HG03439 (cell line): ENCODE results near the gene SBF1.

Experiments
- ATAC-seq: cut with Tn5 transposase; IDR thresholded peaks from one replicate; pipeline ENCODE4 v1.9.1; 2021; ENCODE audit warnings: mild to moderate bottlenecking, moderate library complexity; ENCODE audit not compliant: unreplicated experiment

Gene SBF1

GRCh38 chr22:50506611-50507420 is 32.0 kb upstream of the SBF1 start:
- peak; percentile 5 for ATAC-seq

DNA sequence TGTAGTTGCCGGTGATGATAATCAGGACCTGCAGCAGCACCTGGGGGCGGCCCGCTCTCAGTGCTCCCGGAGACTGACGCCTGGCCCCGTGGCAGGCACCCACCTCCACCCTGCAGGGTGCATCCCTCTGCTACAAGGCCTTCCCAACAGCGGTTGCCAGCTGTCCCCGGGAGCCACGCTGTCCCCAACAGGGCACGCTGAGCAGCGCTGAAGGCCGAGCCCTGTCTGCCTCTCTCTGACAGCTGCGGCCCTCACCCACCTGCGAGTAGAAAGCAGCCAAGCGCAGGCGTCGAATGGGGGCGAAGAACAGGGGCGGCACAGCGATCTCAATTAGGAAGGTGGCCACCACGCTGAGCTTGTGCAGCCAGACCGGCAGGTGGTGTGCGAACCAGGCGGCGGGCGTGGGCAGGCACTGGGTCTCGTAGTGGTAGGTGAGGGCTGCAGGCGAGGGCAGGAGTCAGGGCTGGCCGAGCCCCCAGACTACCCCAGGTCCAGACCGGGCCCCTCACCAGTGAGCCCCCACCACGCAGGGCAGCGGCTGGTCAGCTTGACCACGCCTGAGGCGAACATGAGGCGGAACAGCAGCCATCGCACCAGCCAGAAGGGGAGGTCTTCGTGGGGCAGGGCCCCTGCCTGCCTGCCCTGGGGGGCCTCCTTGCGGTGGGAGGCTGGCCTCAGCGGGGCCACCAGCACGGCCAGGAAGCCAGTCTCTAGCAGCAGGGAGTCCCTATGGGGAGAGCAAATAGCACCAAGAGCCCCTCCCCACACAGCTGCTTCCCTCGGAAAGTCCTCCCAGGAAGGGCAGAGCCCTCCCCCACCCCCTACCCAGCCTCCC is 31.2 kb upstream of the SBF1 start:
- no peak for ATAC-seq

DNA sequence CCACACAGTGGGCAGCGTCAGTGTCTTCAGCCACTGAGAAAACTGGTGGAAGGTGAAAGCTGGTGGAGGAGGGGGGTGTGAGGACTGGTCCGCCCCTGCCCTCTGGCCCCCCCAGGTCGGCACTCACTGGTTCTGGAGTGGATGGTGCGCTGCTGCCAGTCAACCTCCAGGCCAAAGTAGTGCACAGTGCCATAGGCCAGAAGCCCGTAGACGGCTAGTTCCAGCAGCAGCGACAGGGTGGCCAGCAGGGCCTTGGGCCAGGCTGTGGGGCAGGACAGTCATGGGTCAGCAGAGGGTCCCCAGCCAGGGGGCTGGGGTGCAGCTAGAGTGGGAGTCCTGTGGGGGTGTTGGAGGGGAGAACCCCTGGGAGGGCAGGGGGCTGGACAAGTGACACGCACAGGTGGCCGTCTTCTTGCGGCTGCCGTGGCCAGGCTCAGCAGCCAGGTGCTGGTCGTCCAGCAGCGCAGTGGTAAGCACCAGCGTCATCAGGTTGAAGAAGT is 30.5 kb upstream of the SBF1 start:
- no peak for ATAC-seq

GRCh38 chr22:50504369-50505211 is 29.8 kb upstream of the SBF1 start:
- ATAC-seq, result no peak

GRCh38 chr22:50503475-50504145 is 28.8 kb upstream of the SBF1 start:
- no peak for ATAC-seq

GRCh38 chr22:50502628-50503474 is 28.0 kb upstream of the SBF1 start:
- ATAC-seq, result no peak

DNA sequence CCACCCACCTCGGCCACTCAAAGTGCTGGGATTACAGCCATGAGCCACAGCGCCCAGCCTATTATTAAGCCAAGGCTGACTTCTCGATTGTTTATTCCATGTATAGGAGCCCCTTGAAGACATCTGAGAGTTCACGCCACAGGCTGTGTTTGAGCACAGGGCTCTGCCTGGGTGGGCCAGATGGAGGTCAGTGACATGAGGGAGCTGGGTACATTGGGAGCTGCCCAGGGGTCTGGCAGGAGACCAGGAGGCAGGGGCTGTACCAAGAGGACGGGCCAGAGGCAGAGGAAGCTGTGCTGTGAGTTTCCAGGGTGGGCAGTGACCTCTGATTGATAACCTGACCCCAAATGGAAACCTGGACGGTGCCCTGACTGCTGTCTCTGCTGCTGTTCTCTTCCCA is 27.3 kb upstream of the SBF1 start:
- no peak for ATAC-seq

GRCh38 chr22:50500452-50500851 is 25.6 kb upstream of the SBF1 start:
- ATAC-seq, result no peak

DNA sequence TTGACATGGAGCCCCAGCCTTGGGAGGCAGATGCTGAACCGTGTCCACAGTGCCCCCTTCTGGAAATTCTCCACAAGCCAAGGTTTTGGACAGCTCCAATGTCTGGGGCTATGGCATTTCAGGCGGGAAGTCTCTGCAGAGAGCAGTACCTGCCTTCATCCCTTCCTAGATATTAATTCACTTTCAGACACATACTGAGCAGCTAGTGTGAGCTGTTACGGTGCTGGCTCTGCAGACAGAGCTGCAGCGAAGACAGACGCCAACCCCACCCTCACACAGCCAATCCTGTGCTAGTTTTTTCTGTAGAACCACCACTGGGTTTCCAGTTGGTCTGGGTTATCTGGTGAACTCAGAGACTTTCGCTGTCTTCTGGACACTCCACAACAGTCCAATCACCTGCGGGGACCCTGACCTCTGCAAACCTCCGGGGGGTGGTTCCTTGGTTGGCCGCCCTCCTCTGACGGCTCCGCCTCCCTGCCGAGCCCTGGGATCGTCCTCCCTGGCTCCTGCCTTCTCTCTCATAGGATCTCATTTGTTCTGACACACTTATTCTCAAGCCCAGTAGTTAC is 23.6 kb upstream of the SBF1 start:
- no peak for ATAC-seq

GRCh38 chr22:50497093-50497492 is 22.3 kb upstream of the SBF1 start:
- ATAC-seq, result no peak

DNA sequence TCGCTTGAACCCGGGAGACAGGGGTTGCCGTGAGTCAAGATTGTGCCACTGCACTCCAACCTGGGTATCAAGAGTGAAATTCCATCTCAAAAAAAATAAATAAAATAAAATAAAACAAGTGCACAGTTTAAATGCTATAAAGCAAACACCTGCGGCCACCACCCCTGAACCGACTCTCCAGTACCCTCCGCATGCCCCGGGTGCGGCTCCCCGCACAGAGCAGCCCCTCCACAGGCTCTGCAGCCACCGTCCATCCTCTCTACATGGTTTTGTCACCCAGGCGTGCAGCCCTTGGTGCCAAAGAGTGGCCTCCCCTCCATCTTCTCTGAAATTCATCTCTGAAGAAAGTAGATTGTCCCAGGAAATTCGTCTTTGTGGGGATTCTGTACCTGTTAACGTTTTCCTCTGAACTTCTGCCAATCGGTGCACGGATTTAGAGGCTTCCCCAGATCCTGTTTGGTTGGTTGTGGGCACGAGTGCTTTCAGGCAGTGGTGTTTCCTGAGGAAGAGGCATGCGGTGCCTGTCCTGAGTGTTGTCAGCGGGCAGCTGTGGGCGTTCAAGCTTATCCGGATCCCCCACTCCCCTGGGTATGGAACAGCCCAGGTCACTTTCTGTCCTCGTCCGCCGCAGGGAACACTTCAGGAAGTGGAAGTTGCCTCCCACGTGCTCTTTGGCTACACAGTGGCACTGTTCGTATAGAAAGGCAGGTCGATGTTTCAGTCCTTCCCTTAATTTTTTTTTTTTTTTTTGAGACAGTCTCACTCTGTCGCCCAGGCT is 15.9 kb upstream of the SBF1 start:
- ATAC-seq, result no peak

GRCh38 chr22:50489363-50490243 is 14.8 kb upstream of the SBF1 start:
- ATAC-seq, result no peak

- ATAC-seq, result no peak
These were observed 14.1 kb upstream of the SBF1 start for GRCh38 chr22:50488886-50489285.

DNA sequence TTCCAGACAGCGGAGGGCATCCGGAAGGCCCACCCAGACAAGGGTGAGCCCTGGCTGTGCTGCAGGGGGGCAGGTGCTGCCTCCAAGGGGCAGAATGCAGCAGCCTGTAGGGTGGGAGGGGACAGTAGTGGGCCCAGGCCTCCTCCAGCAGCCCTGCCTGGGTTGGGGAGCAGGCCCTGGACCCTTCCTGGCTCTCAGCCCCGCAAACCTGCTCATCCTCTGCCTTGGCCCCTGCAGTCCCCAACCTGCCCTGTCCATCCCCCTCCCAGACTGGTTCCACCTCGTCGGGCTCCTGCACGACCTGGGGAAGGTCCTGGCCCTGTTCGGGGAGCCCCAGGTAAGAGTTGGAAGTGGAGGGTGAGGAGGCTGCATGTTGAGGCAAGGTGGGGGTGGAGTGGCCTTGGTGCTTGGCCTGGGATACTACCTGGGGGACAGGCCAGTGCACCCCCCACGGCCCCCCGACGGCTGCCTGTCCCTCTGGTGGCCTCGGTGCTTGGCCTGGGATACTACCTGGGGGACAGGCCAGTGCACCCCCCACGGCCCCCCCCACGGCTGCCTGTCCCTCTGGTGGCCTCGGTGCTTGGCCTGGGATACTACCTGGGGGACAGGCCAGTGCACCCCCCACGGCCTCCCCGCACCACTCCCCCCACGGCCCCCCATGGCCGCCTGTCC is 13.3 kb upstream of the SBF1 start:
- ATAC-seq, result no peak

- no peak for ATAC-seq
These were observed 12.6 kb upstream of the SBF1 start for GRCh38 chr22:50487290-50488005.

DNA sequence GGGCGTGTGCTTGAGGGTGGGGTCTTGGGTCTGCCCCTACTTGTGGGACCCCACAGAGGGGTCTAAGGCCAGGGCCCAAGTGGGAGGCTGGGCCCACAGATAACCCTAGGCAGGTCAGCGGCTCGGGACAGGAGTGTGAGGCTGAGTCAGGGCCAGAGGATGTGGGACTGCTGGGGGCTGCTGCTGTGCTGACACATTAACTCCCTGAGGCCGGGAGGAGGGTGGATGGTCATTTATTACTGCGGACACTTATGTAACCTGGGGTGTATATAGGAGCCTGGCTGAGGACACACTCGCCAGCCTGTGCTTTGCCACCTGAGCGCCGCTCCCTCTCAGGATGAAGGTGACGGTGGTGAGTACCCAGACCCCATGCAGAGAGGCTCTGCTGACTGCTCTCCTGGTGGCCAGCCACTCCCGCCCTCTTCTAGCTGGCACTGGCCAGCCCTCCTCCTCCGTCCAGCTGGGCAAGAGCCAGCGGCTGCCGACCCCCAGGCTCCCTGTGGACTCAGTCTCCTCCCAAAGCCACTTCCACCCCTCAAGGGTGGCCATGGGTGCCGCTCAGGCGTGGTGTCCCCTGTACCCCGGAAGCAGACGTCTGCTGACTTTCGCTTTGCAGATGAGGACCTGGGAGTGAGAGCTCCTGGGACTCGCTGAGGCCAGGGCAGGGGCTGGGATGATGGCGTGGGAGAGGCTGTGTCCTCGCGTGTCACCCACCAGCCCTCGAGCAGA is 11.9 kb upstream of the SBF1 start, which contains the start of gene MIOX:
Gene MIOX, plus strand, starts transcription at position 299 of the 729 bp plus-strand sequence. Its CDS starts 39 bp downstream, at position 338.
- no peak for ATAC-seq
